Stimulated activated naive CD8-positive, alpha-beta T cell treated with anti-CD3 and anti-CD28 coated beads, Interleukin-15, Interleukin-2, amounts not matched to agents 100 ng/mL and 50 ng/mL, for 24 hours (primary cell): ENCODE measurements around the gene RNF43.
"Not testable (repeated sequence)": the region's sequence is repeated elsewhere in the genome, so short reads cannot be mapped to it uniquely, and the experiment has no call there.

ENCODE experiments used
- H3K27ac Mint-ChIP-seq: one replicate; pipeline ENCODE4 v1.8.0; 2021; ENCODE audit warnings: mild to moderate bottlenecking, mixed read lengths
- H3K27me3 Mint-ChIP-seq: one replicate; pipeline ENCODE4 v1.8.0; 2021; ENCODE audit warnings: mixed read lengths
- H3K36me3 Mint-ChIP-seq: one replicate; pipeline ENCODE4 v1.8.0; 2021; ENCODE audit warnings: low read depth, mixed read lengths
- H3K4me1 Mint-ChIP-seq: one replicate; pipeline ENCODE4 v1.8.0; 2021; ENCODE audit warnings: low read depth, mixed read lengths
- H3K4me3 Mint-ChIP-seq: one replicate; pipeline ENCODE4 v1.8.0; 2021; ENCODE audit warnings: mild to moderate bottlenecking, mixed read lengths
- H3K9me3 Mint-ChIP-seq: one replicate; pipeline ENCODE4 v1.8.0; 2021; ENCODE audit warnings: mixed read lengths

The RNF43 gene

DNA sequence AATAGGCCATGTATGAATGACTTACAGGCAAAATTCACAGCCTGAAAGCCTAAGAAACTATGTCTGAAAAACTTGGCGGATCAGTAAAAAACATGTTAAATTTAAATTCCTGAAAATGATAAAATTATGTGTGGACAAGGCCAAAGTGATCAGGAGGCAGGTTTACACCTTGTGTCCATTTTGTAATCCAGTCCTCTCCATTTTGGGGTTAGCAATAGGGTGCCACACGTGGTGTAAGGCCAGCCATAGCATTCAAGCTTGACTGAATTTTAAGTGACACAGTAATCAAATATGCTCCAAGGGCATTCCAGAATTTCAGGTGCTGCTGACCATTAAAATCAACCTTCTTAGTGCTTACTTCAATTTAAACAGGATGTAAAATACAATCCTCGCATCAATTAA lies 2.7 kb downstream of the RNF43 start:
- H3K9me3 Mint-ChIP-seq: no peaks in the 10 kb centered on the region
- no peak overlapping the region for H3K4me3 Mint-ChIP-seq
- no peak overlapping the region for H3K27ac Mint-ChIP-seq
- H3K4me1 Mint-ChIP-seq: peaks cover 53% of the 10 kb centered on the region
- H3K36me3 Mint-ChIP-seq: no peaks in the 10 kb centered on the region
- no peaks in the 10 kb centered on the region for H3K27me3 Mint-ChIP-seq

DNA sequence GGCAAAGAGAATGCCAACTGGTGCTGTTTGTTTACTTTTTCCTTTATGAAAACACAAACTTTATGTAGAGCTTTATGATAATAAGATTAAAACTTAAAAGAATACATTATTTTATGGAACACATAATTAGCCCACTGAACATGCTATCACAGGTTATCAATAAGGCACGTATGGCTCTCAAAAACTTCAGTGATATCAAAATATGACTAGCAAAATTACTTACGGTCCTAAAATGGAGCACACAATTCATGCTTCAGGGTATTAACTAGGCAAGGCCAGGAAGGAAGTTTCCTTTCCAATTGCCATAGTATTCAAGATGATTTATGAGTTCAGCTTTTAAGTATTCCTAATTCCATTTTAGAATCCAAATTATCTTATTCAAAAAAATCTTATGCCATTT lies 3.6 kb downstream of the RNF43 start:
- H3K27me3 Mint-ChIP-seq: no peaks in the 10 kb centered on the region
- peak overlapping the region; percentile 53 for H3K4me3 Mint-ChIP-seq
- H3K9me3 Mint-ChIP-seq: no peaks in the 10 kb centered on the region
- H3K27ac Mint-ChIP-seq: peak overlapping the region; percentile 75
- no peaks in the 10 kb centered on the region for H3K36me3 Mint-ChIP-seq
- H3K4me1 Mint-ChIP-seq: peaks cover 53% of the 10 kb centered on the region

DNA sequence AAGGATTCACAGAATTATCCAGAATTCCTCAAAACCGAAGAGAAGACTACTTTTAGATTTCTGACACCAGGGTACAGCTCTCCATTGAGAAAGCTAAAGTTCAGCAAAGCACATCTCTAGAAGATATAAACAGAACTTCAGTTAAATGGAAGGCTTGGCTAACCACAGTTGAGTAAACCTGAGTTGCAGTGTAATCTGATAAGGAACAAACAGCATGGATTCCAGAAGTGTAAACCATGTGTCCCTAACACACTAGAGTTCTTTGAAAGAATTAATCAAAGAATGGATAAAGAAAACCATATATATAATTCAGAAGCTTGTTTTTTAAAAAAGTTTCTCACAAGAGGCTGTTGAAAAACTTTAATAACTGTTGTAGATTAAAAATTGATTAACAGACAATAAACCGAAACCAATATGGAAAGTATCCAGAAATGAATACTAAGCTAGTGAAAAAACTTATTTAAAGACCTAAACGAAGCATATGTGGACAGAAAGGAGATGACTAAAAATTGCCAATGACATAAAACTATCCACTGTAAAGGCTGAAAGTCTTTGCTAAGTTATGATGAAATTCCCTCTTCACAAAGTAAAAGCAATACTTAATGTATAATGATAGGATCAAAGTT lies 4.3 kb downstream of the RNF43 start:
- peak overlapping the region; percentile 54 for H3K4me3 Mint-ChIP-seq
- H3K4me1 Mint-ChIP-seq: peaks cover 48% of the 10 kb centered on the region
- H3K27ac Mint-ChIP-seq: peak overlapping the region; percentile 75
- no peaks in the 10 kb centered on the region for H3K9me3 Mint-ChIP-seq
- H3K27me3 Mint-ChIP-seq: no peaks in the 10 kb centered on the region
- H3K36me3 Mint-ChIP-seq: no peaks in the 10 kb centered on the region

DNA sequence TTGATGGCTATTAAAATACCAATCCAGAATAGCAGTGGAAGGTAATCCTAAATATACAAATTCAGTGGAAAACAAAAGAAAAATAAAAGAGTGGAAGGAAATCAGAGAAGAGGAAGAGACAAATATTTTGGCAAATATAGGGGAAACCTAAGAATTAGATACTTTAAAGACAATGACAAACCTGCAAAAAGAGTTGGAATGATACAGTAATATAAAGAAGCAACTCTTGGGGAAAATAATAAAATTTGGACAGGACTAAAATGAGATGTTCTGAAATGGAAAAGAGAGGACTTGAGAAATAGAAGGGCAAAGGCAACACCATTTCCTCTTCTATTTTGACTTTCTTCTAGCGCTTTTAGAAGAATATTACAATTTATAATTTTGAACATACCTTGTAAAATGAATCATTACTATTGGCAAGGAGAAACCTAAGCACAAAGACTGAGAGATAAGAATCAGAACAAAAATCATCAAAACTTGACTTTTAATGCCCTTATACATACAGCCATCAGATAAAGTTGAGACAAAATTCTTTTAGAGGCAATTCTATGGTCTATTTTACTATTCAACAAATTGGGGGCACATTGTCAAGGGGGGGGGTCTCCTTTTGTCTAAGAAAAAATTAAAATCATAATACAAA lies 5.2 kb downstream of the RNF43 start:
- H3K4me1 Mint-ChIP-seq: peaks cover 39% of the 10 kb centered on the region
- H3K9me3 Mint-ChIP-seq: no peaks in the 10 kb centered on the region
- H3K4me3 Mint-ChIP-seq: peak overlapping the region; percentile 21
- H3K36me3 Mint-ChIP-seq: no peaks in the 10 kb centered on the region
- peak overlapping the region; percentile 75 for H3K27ac Mint-ChIP-seq
- H3K27me3 Mint-ChIP-seq: no peaks in the 10 kb centered on the region

DNA sequence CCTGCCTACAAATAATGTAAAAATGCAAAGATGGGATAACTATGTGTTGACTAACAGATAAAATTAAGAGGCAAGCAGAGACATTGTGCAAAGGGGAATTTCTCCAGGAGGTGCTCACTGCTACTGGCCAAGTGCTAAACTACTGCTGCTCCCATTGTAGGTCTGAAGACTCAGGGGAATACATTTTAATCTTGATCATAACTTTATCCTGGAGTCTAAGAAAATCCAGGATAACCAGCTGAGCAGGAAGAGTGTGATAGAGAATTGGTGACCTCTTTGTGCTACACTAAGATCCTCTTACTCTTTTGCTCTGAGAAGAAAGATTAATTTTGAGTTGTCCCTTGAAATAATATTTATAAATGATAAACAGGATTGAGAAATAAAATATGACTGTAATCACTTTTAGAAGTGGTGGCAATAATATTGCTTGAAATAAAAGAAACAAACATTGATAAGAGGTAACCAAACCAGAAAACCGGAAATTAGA lies 5.9 kb downstream of the RNF43 start:
- Mint-ChIP-seq H3K4me3 (no peak overlapping the region), H3K4me1 (peaks cover 36% of the 10 kb centered on the region), H3K27ac (peak overlapping the region; percentile 75), H3K27me3 (no peaks in the 10 kb centered on the region), H3K9me3 (no peaks in the 10 kb centered on the region), H3K36me3 (no peaks in the 10 kb centered on the region)

DNA sequence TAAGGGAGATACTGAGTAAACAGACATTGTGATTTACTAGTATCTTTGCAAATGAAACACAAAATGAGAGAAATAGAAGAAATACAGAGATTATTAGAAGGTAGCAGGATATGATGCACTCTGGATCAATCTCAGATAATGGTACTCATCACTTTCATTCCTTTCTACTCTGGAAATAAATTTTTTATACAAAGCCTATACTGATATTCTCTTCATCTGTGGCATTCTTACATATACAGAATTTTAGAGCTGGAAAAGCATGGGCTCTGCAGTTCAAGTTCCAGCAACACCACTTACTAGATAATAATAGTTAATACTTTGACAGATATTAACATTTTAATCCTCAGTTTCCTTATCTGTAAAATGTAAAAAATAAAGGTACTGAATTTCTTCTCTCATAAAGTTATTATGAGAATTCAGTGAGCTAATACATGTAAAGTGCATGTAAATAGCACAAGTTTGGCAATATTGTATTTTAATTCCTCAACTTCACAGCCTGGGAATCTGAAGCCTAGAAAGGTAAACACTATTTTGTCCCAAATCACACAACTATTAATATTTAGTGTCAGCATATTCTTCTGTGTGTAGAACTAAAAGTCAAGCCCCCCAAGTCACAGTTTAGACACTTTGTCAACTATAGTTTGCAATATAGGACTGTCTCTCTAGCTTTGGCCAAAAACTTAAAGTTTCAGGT lies 6.5 kb downstream of the RNF43 start:
- Mint-ChIP-seq H3K27me3 (no peaks in the 10 kb centered on the region), H3K36me3 (no peaks in the 10 kb centered on the region), H3K4me3 (no peak overlapping the region), H3K27ac (no peak overlapping the region), H3K4me1 (peaks cover 36% of the 10 kb centered on the region), H3K9me3 (no peaks in the 10 kb centered on the region)

DNA sequence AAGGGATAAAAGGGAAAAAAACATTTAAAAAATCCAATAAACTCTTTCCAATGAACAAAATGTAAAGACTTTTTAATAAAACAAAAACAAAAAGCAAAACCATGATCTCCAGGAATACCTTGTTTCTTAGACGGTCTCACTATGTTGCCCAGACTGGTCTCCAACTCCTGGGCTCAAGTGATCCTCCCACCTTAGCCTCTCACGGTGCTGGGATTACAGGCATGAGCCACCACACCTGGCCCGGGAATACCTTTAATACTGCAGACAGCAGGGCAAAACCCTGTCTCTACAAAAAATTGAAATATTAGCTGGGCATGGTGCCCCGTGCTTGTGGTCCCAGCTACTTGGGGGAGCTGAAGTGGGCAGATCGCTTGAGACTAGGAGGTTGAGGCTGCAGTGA lies 7.9 kb downstream of the RNF43 start:
- H3K4me1 Mint-ChIP-seq: peaks cover 31% of the 10 kb centered on the region
- no peaks in the 10 kb centered on the region for H3K36me3 Mint-ChIP-seq
- no peak overlapping the region for H3K27ac Mint-ChIP-seq
- no peak overlapping the region for H3K4me3 Mint-ChIP-seq
- no peaks in the 10 kb centered on the region for H3K27me3 Mint-ChIP-seq
- no peaks in the 10 kb centered on the region for H3K9me3 Mint-ChIP-seq

DNA sequence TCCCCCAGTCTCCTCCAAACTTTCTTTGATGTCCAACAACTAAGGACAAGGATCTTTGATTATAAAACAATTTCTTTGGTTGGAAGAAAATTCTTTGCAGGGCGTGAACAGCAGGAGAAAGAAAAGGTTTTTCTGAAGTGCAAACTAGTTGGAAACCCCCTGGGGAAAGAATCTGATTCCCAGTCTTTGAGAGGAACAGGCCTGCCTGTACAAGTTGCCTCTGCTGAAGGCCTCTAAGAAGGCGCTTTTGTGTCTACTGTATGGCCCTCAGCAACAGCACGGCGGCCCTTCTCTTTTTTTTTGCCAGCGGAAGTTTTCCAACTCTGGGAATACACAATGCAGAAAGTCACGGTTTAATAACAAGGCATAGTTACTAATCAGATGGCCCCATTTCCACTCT lies 14.0 kb downstream of the RNF43 start:
- Mint-ChIP-seq H3K4me1 (peaks cover 25% of the 10 kb centered on the region), H3K27ac (no peak overlapping the region), H3K9me3 (no peaks in the 10 kb centered on the region), H3K4me3 (no peak overlapping the region), H3K27me3 (no peaks in the 10 kb centered on the region), H3K36me3 (peaks cover 6% of the 10 kb centered on the region)

DNA sequence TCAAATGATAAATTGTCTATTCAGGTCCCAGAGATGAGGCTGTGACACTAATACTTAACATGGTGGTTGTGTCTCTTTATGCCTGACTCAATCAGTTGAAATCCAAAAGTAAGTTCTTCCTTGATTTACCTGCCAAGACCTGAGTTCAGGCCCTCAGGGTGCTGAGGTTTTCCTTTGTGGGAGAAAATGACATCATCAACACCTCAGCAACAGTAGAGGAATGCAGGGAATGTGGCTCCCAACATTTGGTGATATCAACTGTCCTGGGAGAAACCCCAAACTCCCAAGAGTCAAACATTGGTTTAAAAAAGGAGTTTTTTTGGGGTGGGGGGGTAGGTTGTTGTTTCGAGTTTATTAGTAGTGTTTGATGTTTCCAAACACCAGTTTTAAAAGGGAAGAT lies 14.7 kb downstream of the RNF43 start:
- no peaks in the 10 kb centered on the region for H3K27me3 Mint-ChIP-seq
- H3K4me1 Mint-ChIP-seq: peaks cover 25% of the 10 kb centered on the region
- peaks cover 6% of the 10 kb centered on the region for H3K36me3 Mint-ChIP-seq
- H3K4me3 Mint-ChIP-seq: no peak overlapping the region
- no peak overlapping the region for H3K27ac Mint-ChIP-seq
- H3K9me3 Mint-ChIP-seq: no peaks in the 10 kb centered on the region

DNA sequence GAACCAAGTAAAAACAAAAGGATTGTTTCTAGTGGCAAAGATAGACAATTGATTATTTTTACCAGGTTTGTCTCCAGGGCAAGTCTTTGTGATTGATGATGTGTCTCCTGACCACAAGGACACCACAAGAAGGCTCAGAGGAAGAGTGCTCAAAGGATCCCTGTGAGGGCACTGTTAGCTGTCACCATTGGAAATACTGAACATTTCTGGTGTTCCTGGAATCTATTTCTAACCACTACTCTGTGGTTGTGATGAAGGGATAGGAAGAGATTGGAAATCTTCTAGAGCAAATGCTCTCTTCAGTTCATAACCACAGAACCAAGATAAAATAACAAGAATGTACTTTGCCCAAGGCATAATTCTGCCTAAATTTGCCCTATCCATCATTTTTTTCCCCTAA lies 15.3 kb downstream of the RNF43 start:
- Mint-ChIP-seq H3K36me3 (peaks cover 6% of the 10 kb centered on the region), H3K27me3 (no peaks in the 10 kb centered on the region), H3K27ac (peak overlapping the region; percentile 82), H3K9me3 (no peaks in the 10 kb centered on the region), H3K4me1 (peaks cover 25% of the 10 kb centered on the region), H3K4me3 (peak overlapping the region; percentile 25)

DNA sequence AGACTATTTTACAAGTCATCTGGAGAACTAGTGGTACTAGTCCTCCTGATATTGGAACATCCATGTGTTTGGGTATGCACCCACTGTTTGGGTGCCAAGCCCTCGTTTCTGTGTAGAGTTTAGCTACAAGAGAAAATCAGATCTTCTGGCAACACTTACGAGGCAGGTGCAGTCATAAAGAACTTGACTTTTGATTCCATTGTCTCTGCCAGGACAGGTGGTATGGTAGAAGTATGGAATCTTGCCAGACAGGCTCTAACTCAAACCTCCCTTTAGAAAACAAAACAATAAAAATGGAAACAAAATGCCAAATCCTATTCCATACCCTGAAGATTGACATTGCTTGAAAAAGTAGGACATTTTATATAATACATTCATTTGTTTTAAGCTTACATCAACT lies 16.0 kb downstream of the RNF43 start:
- H3K4me3 Mint-ChIP-seq: no peak overlapping the region
- H3K27ac Mint-ChIP-seq: no peak overlapping the region
- H3K36me3 Mint-ChIP-seq: peaks cover 6% of the 10 kb centered on the region
- no peaks in the 10 kb centered on the region for H3K9me3 Mint-ChIP-seq
- peaks cover 25% of the 10 kb centered on the region for H3K4me1 Mint-ChIP-seq
- H3K27me3 Mint-ChIP-seq: no peaks in the 10 kb centered on the region

DNA sequence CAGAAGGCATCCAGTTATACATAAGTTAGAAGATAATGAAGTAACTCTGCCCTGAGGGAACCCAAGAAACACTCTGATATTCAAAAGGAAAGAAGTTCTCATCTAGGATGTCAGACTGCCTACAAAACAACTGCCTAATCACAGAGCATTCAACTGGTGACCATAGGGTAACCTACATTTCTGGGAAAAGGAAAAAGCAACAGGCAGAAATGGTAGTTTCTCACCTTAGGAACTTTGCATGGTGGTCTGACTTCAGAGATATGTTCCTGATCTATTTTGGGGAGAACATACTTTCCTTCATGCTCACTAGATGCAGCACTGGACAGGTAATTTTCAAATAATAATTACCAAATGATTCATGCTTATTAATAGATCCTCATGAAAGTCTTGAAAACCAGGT lies 16.5 kb downstream of the RNF43 start:
- peaks cover 6% of the 10 kb centered on the region for H3K36me3 Mint-ChIP-seq
- no peaks in the 10 kb centered on the region for H3K27me3 Mint-ChIP-seq
- H3K4me1 Mint-ChIP-seq: peaks cover 25% of the 10 kb centered on the region
- H3K9me3 Mint-ChIP-seq: no peaks in the 10 kb centered on the region
- no peak overlapping the region for H3K4me3 Mint-ChIP-seq
- no peak overlapping the region for H3K27ac Mint-ChIP-seq

DNA sequence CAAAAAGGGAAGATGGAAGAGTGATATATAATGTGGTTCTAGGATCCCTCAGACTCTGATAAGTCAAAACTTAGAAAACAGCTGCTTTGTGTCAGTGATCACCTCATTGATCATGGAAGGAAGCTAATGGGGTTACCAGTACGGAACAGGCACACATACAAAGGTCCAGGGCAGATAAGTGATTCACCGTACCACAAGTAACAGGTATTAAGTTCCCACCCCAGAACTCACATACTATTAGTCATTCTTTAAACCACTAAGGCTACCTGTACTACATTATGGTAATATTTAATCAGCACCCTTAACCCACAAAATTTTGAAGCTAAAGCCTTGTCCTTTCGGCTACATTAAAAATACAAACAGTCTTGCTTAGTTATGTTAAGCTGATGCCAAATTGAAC lies 17.4 kb downstream of the RNF43 start:
- no peak overlapping the region for H3K27ac Mint-ChIP-seq
- no peak overlapping the region for H3K4me3 Mint-ChIP-seq
- H3K27me3 Mint-ChIP-seq: no peaks in the 10 kb centered on the region
- no peaks in the 10 kb centered on the region for H3K9me3 Mint-ChIP-seq
- peaks cover 6% of the 10 kb centered on the region for H3K36me3 Mint-ChIP-seq
- H3K4me1 Mint-ChIP-seq: peaks cover 25% of the 10 kb centered on the region

DNA sequence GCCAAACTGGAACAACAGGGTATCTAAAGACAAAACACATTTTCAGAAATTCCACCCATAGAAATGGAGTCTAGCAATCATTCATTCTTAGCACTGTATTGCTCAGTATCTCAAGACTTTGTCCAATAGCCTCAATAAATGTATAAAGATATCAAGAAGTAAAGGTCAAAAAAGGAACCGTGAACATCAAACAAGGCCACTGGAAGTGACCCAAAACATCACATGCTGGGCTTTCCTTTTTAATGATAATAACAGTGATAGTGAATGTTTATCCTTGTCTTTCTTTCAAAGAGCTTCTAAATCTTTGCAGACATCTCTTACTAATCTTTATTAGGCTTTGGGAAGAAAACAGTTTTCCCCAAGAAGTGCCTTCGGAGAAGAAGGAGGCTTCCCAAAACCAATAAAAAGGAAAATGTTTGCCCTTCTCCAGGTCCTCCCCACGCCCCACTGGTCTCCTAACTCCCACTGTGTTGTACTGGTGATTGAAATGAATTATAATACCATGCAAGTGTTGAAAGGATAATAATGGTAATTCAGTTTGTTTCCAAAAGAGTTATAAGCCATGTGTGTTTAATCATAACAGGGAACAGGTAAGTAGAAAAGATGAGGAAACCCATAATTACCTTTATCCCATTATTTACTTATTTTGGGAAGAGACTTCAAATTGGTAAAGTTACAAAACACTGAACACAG lies 18.6 kb downstream of the RNF43 start:
- Mint-ChIP-seq H3K27me3 (no peaks in the 10 kb centered on the region), H3K4me3 (no peak overlapping the region), H3K9me3 (no peaks in the 10 kb centered on the region), H3K27ac (no peak overlapping the region), H3K36me3 (peaks cover 6% of the 10 kb centered on the region), H3K4me1 (peaks cover 25% of the 10 kb centered on the region)

DNA sequence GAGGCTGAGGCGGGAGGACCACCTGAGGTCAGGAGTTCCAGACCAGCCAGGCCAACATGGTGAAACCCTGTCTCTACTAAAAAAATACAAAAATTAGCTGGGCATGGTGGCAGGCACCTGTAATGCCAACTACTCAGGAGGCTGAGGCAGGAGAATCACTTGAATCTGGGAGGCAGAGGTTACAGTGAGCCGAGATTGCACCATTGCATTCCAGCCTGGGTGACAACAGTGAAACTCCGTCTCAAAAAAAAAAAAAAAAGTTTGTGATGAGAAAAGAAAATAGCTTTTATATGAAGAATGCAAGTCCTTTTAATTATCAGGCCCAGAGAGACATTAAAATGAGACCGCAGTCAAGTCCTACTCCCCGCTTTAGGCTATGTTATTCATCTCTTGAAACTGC lies 19.9 kb downstream of the RNF43 start:
- H3K27ac Mint-ChIP-seq, H3K4me3 Mint-ChIP-seq, H3K36me3 Mint-ChIP-seq, H3K9me3 Mint-ChIP-seq, H3K27me3 Mint-ChIP-seq: not testable (repeated sequence)
- peaks cover 17% of the 10 kb centered on the region for H3K4me1 Mint-ChIP-seq
